Upper lobe of right lung (tissue), 1 donor: Measurements from ENCODE around the gene SORBS1. TPM values are rescaled to one million over a fixed set of nuclear protein-coding genes. Genes with fewer than 3 reads are reported as not detected.

Source experiments
- ATAC-seq: fragments of 200-7000 bp; cut with Tn5 transposase; one replicate; pipeline ENCODE4 v1.9.1; 2020; ENCODE audit warnings: mild to moderate bottlenecking, moderate library complexity
- DNase-seq: peaks from one replicate; pipeline ENCODE4 v3.0.0-alpha.2; 2020
- H3K27ac ChIP-seq: fragments of 200-600 bp; one replicate; pipeline ENCODE4 v1.8.0; 2022
- H3K27me3 ChIP-seq: fragments of 200-600 bp; one replicate; pipeline ENCODE4 v1.8.0; 2022; ENCODE audit warnings: mild to moderate bottlenecking
- H3K36me3 ChIP-seq: fragments of 200-600 bp; one replicate; pipeline ENCODE4 v1.8.0; 2022
- H3K4me1 ChIP-seq: fragments of 200-600 bp; one replicate; pipeline ENCODE4 v1.8.0; 2022
- H3K4me3 ChIP-seq: fragments of 200-600 bp; one replicate; pipeline ENCODE4 v1.8.0; 2022; ENCODE audit warnings: mild to moderate bottlenecking
- H3K9me3 ChIP-seq: fragments of 200-600 bp; one replicate; pipeline ENCODE4 v1.8.0; 2022
- CTCF ChIP-seq: fragments of 200-600 bp; IDR thresholded peaks from one replicate; pipeline ENCODE4 v1.8.0; 2022; ENCODE audit warnings: antibody characterized with exemption
- intact Hi-C: fragments of 100-400 bp; cut with DNase I; formaldehyde crosslinking; loops from one replicate; pipeline ENCODE4 v1.11.0; 2022
- total RNA-seq: library from RNA; stranded (reverse); fragmentation: NEBNext Ultra II Directional; extraction: Animal tissue kit (Norgen Biotek cat#: 25700); gene quantifications from one replicate; pipeline ENCODE4 v1.2.1, GENCODE V29; 2021
- donor health status: DM: no; HTN: yes; CAD: no; lungs with severe emphysema.

Gene SORBS1
- total RNA-seq, 1 donor from 2014 or later, result 50.7 TPM

- no peak for DNase-seq
- H3K4me1 ChIP-seq, result peaks cover 41% of the 10 kb centered on the region
Measured at GRCh38 chr10:95540514-95541052, 20.6 kb downstream of the SORBS1 start.

GRCh38 chr10:95539560-95540284, 21.4 kb downstream of the SORBS1 start:
- intact Hi-C loops, result no loop called here
- H3K36me3 ChIP-seq, result no peaks in the 10 kb centered on the region
- H3K4me1 ChIP-seq, result peaks cover 44% of the 10 kb centered on the region
- DNase-seq (no peak), ATAC-seq (no peak)
- H3K4me3 ChIP-seq, result no peak overlapping the region
- TF ChIP-seq CTCF, result no peak
- H3K27ac ChIP-seq, result no peak overlapping the region
- no peaks in the 10 kb centered on the region for H3K27me3 ChIP-seq
- H3K9me3 ChIP-seq, result no peaks in the 10 kb centered on the region

More at GRCh38 chr10:95540514-95541052, 20.6 kb downstream of the SORBS1 start:
- Histone ChIP-seq H3K4me3 (no peak overlapping the region), H3K27me3 (no peaks in the 10 kb centered on the region), H3K9me3 (no peaks in the 10 kb centered on the region), H3K36me3 (no peaks in the 10 kb centered on the region), H3K27ac (peak overlapping the region; percentile 2)
- TF ChIP-seq CTCF, result no peak
- ATAC-seq, result no peak
- intact Hi-C loops, result no loop called here

- Histone ChIP-seq H3K27me3 (no peaks in the 10 kb centered on the region), H3K4me3 (no peak overlapping the region), H3K4me1 (peaks cover 35% of the 10 kb centered on the region), H3K36me3 (no peaks in the 10 kb centered on the region), H3K9me3 (no peaks in the 10 kb centered on the region), H3K27ac (no peak overlapping the region)
- DNase-seq (no peak), ATAC-seq (no peak)
- intact Hi-C loops, result no loop called here
- TF ChIP-seq CTCF, result no peak
Measured at GRCh38 chr10:95538412-95538811, 22.8 kb downstream of the SORBS1 start.

GRCh38 chr10:95537542-95537927, 23.6 kb downstream of the SORBS1 start:
- peak; percentile 74 for ATAC-seq
- Histone ChIP-seq H3K36me3 (no peaks in the 10 kb centered on the region), H3K4me1 (peaks cover 27% of the 10 kb centered on the region), H3K9me3 (no peaks in the 10 kb centered on the region), H3K27ac (peak overlapping the region; percentile 48), H3K4me3 (no peak overlapping the region), H3K27me3 (no peaks in the 10 kb centered on the region)
- TF ChIP-seq CTCF, result no peak
- no peak for DNase-seq
- intact Hi-C loops, result no loop called here

GRCh38 chr10:95536894-95537541, 24.2 kb downstream of the SORBS1 start:
- Histone ChIP-seq H3K36me3 (no peaks in the 10 kb centered on the region), H3K4me3 (no peak overlapping the region), H3K27ac (peak overlapping the region; percentile 48), H3K27me3 (no peaks in the 10 kb centered on the region), H3K9me3 (no peaks in the 10 kb centered on the region), H3K4me1 (peaks cover 22% of the 10 kb centered on the region)
- TF ChIP-seq CTCF, result no peak
- ATAC-seq (peak; percentile 3), DNase-seq (no peak)
- intact Hi-C loops, result no loop called here
